GM18868 (cell line): ENCODE data around the gene LCN6.
"Not testable (repeated sequence)": the region's sequence is repeated elsewhere in the genome, so short reads cannot be mapped to it uniquely, and the experiment has no call there.

Experiments
- ATAC-seq: cut with Tn5 transposase; IDR thresholded peaks from one replicate; pipeline ENCODE4 v1.9.1; 2021; ENCODE audit warnings: mild to moderate bottlenecking, moderate library complexity; ENCODE audit not compliant: unreplicated experiment

The LCN6 gene

DNA sequence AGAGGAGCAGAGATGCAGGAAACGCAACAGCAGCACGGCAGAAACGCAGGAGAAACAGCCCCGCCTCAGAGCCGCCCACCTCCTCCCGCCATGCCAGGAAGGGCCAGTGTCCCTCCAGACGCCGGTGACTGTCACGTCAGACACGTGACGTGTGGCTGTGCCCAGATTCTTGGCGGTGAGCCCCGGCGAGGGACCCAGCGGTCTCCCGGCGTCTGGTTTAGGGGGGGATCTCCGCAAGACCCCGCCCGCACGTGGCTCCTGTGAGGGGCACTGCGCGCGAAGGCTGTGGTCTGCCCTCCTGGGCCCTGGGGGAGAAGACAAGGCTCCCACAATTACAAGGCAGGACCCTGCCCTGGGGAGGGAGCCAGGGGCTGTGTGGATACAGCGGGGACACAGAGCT is 12.1 kb upstream of the LCN6 start:
- ATAC-seq, result no peak

DNA sequence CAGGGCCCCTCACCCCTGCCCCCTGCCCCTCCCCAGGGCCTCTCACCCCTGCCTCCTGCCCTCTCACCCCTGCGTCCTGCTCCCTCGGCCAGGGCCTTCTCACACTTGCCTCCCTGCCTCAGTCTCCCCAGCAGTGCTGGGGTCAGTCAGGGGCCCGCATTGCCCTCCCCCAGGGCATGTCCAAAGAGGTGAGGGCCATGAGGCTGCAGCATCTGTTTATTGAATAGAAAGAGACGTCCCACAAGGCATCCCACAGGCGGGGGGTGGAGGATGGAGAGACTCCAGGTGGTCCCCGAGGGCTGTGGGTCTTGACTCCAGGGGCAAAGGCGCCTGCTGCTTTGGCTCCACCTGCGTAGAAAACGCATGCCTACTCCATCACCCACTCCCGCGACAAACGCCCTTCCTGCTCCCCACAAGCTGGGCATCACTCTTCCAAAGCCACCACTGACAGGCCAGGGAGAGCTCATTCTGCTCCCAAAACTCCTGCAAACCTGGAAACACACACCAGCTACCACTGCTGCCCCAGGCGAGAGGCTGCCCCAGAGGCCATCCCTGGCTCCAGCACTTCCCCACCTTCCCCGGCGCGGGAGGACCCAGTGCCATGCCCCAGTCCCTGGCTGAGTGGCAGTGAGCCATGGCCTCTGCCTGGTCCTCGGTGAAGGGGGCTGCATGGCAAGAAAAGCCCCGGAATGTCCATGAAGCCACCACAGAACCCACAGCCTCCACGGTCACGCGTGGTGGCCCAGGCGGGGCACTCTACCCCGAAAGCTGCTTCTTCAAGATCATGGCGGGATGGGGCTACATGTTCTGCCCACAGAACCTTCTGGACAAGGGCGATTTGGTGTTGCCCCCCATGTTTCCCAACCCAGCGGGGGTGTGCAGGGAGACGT is 11.4 kb upstream of the LCN6 start:
- no peak for ATAC-seq

- ATAC-seq, result no peak
Observed at GRCh38 chr9:136759001-136759400, 10.7 kb upstream of the LCN6 start.

- no peak for ATAC-seq
Observed at GRCh38 chr9:136757751-136758140, 9.4 kb upstream of the LCN6 start.

- no peak for ATAC-seq
Observed at GRCh38 chr9:136757328-136757727, 9.0 kb upstream of the LCN6 start.

DNA sequence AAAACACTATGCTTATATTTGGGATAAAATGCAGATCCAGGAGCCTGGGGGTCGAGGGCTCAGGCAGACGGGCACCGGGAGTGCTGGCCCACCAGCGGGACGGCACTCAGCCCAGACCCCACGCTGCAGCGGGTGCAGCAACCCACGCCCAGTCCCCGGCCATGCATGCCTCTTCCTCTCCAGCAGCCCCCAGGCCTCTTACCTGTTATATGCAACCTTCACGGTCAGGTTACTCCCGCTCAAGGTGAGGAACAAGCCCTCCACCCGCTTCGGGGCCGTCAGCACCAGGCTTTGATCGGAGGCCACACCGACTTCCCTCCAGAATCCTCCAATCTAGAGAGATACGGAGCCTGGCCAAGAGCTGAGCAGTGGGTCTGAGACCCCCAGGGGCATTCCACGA is 8.5 kb upstream of the LCN6 start:
- no peak for ATAC-seq

DNA sequence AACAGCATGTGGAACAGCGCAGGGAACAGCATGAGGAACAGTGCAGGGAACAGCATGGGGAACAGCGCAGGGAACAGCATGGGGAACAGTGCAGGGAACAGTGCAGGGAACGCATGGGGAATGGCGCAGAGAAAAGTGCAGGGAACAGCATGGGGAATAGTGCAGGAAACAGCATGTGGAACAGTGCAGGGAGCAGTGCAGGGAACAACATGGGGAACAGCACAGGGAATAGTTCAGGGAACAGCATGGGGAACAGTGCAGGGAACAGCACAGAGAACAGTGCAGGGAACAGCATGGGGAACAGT is 7.8 kb upstream of the LCN6 start:
- ATAC-seq, result no peak

GRCh38 chr9:136755302-136756133 is 7.2 kb upstream of the LCN6 start:
- not testable (repeated sequence) for ATAC-seq

GRCh38 chr9:136754626-136755301 is 6.4 kb upstream of the LCN6 start:
- no peak for ATAC-seq

- ATAC-seq, result no peak
Observed at GRCh38 chr9:136754059-136754572, 5.8 kb upstream of the LCN6 start.

DNA sequence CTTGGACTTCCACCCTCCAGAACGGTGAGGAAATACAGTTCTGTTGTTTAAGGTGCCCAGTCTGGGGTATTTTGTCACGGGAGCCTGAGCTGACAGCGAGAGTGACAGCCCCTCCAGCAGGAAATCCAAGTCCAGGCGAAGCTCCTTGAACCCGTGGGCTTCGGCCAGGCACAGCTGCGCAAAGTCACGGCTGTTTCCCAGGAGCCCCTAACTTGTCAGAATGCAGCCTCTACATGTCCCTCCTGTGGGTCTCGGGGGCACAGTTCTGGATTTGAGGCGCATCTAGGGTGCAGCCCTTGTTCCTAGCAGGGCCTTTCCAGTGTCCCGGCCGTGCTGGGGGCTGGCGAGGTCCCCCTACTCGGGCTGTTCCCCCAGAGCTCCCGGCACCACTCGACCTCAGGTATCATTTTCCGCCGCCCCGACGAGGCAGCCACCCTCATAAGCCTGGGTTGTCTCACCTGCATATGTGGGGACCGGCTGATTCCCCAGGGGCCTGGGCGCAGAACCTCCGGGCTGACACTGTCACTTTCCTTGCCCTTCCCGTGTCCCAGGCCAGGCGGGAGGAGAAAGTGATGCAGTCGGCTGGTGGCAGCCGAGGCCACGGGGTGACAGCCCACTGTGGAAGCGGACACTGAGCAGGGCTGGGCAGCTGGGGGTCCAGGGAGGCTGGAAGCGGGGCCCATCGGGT is 5.2 kb upstream of the LCN6 start:
- ATAC-seq, result no peak

DNA sequence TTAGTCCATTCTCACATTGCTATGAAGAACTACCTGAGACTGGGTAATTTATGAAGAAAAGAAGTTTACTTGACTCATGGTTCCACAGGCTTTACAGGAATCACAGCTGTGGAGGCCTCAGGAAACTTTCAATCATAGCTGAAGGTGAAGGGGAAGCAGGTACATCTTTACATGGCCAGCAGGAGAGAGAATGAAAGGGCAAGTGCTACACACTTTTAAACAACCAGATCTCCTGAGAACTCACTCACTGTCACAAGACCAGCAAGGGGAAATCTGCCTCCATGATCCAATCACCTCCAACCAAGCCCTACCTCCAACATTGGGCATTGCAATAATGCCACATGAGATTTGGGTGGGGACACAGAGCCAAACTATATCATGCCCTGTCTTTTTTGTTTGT is 3.5 kb upstream of the LCN6 start:
- no peak for ATAC-seq

DNA sequence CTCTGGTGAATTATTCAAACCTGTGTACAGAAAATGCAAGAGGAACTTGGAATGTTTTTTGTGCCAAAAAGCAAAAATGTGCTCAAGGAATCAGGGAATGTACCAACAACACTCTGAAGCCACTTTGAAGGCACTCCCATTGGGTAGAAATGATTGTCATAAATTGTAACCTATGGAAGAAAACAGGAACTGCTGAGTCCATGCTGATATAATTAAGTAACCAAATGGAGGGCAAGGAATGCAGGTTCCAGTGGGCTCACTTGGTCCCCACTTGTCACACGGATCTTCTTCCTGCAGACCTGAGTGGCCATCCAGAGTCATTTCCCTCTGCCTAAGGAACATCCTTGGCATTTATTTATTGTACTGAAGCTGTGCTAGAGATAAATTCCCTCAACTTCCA is 2.9 kb upstream of the LCN6 start:
- ATAC-seq, result no peak

DNA sequence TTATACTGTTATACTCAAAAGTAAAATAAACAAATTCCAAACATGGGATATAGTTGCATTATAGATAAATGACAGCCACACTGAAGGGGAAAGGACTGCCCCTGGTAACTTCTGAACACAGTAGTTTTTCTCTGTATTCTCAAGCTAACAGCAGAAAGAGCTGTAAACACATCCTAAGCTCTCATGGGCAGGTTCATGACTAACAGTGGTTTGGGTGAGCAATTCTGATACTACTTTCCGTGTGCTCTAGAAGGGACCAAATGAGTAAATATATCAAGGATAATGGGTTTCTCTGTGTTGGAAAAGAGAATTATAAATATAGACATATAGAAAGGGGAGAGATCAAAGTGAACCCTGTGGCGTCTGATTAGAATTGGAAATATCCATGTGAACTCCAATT is 2.2 kb upstream of the LCN6 start:
- no peak for ATAC-seq

DNA sequence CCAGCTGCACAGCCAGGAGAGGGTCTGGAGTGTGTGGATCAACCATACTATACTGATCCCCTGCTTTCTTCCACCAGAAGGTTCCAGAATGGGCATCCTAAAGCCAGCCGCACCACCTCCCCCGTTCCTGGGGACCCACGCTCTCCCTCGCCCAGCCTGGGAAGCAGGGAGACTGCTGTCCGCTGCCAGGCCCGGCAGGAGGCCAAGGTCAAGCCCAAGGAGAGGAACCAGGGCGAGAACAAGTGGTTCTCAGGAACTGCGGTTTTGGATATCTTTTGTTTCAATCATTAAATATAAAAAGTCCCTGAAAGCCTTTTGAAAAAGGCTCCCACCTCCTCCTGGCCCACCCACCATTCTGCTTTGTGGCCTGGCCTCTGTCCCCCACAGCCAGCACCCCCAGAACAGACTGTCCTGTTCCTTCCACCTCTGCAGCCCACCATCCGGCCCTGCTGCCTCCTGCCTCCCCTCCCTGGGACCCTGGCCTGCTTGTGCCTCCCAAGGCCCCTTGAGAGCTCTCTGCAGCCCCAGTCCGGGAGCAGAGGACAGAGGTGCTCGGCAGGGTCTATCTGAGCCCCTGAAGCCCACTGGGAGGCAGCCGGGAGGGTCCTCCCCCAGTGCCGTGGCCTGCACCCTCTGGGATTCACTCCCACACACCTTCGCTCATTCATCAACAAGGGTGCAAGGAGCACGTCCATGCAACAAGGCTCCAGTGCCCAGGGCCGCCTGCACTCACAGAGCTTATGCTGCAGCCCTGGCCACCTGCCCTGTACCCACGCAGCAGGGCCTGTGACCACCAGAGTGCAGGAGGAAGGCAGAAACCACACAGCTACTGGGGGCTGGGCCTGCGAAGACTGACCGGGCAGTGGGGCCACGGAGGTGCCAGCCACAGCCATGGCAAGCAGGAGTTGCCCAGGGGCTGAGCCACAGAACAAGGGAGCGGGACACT is 614 bp upstream of the LCN6 start:
- no peak for ATAC-seq

DNA sequence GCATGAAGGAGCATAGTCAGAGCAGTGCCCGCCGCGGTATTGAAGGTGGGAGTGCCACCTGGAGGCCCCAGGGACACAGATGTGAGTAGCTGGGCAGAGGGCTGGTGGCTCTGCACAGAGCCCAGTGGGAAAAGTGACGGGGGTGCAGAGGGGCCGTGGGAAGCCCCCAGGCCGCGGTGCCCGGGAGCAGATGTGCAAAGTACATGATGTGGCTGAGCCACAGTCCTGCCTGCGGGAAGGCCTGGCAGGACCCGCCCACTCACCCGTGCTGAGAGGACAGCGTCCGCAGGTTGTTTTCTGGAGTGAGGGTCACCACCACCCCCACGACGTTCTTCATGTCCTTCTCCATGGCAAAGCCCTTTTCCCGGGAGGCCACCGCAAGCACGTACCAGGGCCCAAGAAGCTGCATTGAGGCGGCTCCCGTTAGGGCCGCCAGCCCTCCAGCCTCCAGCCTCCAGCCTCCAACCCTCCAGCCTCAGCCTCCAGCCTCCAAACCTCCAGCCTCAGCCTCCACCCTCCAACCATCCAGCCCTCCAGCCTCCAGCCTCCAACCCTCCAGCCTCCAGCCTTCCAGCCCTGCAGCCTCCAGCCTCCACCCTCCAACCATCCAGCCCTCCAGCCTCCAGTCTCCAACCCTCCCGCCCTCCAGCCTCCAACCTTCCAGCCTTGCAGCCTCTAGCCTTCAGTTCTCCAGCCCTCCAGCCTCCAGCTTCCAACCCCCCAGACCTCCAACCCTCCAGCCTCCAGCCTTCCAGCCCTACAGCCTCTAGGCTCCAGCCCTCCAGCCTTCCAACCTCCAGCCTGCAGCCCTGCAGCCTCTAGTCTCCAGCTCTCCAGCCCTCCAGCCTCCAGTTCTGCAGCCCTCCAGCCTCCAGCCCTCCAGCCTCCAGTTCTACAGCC is 914 bp downstream of the LCN6 start:
- no peak for ATAC-seq

DNA sequence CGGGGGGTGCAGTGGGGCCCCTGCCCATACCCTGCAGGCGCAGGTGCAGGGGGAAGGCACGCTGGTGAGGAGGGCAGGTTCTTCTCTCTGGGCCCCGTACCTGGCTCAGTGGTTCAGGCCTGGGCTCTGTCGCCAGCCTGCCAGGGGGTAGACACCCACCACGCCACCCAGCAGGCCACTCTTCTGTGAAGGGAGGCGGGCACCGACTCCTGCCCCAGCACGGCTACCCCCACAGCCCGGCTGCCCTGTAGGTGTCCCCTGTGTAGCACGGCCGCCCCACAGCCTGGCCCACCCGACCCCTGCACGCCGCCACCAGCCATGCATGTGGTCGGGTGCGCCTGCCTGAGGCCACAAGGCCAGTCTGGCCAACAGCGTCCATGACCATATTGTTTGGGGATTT is 1.7 kb downstream of the LCN6 start:
- ATAC-seq, result no peak

DNA sequence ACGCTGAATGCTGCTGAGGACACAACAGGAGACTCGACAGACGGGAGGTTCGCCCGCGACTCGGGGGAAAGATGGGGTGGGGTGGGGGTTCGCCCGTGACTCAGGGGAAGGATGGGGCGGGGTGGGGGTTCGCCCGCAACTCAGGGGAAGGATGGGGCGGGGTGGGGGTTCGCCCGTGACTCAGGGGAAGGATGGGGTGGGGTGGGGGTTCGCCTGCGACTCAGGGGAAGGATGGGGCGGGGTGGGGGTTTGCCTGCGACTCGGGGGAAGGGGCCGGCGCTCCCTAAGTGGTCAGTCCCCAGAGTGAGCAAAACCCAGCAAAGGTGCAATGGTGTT is 2.2 kb downstream of the LCN6 start:
- no peak for ATAC-seq
